Fibroblast of skin of back (primary cell): Measurements from ENCODE around the gene MDC1.
"Not testable (repeated sequence)": the region's sequence is repeated elsewhere in the genome, so short reads cannot be mapped to it uniquely, and the experiment has no call there.

Experiments used
- DNase-seq: peaks from one replicate; pipeline ENCODE4 v3.0.0-alpha.2; 2013

MDC1 gene

DNA sequence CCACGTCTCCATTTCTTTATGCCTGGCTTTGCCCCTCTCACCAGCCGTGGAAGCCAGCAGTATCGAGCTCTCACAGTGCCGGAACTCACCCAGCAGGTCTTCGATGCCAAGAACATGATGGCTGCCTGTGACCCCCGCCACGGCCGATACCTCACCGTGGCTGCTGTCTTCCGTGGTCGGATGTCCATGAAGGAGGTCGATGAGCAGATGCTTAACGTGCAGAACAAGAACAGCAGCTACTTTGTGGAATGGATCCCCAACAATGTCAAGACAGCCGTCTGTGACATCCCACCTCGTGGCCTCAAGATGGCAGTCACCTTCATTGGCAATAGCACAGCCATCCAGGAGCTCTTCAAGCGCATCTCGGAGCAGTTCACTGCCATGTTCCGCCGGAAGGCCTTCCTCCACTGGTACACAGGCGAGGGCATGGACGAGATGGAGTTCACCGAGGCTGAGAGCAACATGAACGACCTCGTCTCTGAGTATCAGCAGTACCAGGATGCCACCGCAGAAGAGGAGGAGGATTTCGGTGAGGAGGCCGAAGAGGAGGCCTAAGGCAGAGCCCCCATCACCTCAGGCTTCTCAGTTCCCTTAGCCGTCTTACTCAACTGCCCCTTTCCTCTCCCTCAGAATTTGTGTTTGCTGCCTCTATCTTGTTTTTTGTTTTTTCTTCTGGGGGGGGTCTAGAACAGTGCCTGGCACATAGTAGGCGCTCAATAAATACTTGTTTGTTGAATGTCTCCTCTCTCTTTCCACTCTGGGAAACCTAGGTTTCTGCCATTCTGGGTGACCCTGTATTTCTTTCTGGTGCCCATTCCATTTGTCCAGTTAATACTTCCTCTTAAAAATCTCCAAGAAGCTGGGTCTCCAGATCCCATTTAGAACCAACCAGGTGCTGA, 7.0 kb upstream of the MDC1 start:
- DNase-seq, result not testable (repeated sequence)

DNA sequence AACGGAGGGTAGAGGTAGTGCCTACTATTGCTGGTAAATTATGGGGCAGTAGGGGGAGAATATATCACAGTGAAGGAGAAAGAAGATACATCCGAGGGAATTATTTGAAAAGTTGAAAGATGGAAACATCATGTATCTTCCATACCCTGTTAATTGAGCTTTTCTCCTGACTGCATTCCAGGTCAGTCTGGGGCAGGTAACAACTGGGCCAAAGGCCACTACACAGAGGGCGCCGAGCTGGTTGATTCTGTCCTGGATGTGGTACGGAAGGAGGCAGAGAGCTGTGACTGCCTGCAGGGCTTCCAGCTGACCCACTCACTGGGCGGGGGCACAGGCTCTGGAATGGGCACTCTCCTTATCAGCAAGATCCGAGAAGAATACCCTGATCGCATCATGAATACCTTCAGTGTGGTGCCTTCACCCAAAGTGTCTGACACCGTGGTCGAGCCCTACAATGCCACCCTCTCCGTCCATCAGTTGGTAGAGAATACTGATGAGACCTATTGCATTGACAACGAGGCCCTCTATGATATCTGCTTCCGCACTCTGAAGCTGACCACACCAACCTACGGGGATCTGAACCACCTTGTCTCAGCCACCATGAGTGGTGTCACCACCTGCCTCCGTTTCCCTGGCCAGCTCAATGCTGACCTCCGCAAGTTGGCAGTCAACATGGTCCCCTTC, 6.2 kb upstream of the MDC1 start:
- DNase-seq, result not testable (repeated sequence)

DNA sequence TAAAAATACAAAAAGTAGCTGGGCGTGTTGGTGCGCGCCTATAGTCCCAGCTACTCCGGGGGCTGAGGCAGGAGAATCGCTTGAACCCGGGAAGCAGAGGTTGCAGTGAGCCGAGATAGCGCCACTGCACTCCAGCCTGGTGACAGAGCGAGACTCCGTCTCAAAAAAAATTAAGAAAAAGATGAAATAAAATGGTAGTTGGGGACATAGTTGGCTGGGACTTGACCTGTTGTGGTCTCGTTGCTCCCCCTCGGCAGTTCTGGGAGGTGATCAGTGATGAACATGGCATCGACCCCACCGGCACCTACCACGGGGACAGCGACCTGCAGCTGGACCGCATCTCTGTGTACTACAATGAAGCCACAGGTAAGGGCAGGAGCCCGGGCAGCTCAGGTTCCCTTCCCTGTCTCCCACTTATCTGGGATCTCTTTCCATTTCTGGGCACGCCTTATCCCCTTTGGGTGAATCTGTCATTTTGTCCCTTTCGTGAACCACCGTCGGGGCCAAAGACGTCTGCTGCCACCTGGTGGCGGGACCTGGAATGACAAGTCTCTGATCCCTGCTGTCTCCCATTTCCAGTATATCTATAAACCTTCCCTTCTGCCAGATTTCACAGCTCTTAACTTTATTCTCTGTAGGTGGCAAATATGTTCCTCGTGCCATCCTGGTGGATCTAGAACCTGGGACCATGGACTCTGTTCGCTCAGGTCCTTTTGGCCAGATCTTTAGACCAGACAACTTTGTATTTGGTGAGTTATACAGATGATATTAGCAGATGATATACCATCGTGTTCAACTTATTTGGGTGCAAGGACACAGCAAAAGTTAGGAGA, 5.4 kb upstream of the MDC1 start:
- peak; percentile 81 for DNase-seq

DNA sequence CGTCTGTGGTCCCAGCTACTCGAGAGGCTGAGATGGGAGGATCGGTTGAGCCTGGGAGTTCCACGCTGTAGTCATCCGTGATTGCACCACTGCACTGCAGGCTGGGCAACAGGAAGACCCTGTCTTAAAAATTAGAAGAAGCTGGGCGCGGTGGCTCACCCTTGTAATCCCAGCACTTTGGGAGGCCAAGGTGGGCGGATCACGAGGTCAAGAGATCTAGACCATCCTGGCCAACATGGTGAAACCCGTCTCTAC, 4.9 kb upstream of the MDC1 start:
- DNase-seq, result peak; percentile 28

DNA sequence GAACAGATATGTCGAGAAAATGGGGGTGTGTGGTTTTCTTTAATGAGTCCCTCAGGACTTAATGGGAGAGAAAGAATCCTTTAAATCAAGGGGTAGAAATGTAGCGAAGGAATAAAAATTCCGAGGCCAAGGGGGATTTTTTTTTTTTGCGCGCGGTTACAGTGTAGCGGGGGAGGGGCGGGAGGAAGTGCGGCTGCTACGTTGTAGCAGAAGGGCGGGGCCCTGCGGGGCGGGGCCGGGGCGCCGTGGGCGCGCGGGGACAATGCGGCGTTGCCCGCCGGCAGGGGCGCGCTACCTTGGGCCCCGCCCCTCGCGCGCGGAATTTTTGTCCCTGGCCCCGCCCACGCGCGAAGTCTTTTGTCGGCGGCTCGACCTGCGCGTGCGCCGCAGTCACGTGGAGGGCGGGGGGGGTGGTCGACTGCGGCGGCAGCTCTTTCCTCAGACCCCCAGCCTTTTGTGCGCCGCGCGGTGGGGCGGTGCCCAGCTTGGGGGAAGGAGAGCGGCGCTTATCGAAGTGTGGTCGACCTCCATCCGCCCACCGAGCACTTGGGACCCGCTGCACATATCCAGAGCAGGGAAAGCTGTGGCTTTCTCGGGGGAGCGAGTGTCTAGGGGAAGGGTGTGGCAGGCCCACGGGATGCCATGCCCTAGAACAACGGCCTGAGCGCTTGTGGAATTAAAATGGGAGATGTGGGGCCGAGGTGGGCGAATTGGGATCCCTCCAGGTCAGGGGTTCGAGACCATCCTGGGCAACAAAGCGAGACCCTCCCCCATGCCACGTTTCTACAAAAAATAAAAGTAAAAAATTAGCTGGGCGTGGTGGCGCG, 4.3 kb upstream of the MDC1 start:
- peak; percentile 89 for DNase-seq

DNA sequence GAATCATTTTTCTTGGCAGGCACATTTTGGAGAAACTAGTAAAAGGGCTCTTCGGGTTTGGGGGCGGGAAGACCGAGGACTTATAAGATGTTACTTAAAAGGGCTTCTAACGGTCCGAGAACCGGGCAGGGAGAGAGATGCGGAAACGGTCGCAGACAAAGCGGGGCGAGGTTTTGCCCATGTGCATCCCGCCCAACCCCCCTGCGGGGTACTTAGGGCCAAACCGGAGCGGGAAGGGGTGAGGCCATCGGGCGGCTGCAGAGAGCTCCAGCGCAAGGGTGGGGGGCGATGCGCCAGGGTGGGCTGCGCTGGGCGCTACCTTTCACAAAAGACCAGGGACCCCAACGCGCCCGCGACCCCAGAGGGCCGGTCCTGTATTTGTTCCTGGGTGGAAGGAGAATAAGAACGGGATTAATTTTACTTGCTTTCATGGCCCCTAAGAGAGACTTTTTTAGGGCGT, 3.7 kb upstream of the MDC1 start:
- peak; percentile 56 for DNase-seq

DNA sequence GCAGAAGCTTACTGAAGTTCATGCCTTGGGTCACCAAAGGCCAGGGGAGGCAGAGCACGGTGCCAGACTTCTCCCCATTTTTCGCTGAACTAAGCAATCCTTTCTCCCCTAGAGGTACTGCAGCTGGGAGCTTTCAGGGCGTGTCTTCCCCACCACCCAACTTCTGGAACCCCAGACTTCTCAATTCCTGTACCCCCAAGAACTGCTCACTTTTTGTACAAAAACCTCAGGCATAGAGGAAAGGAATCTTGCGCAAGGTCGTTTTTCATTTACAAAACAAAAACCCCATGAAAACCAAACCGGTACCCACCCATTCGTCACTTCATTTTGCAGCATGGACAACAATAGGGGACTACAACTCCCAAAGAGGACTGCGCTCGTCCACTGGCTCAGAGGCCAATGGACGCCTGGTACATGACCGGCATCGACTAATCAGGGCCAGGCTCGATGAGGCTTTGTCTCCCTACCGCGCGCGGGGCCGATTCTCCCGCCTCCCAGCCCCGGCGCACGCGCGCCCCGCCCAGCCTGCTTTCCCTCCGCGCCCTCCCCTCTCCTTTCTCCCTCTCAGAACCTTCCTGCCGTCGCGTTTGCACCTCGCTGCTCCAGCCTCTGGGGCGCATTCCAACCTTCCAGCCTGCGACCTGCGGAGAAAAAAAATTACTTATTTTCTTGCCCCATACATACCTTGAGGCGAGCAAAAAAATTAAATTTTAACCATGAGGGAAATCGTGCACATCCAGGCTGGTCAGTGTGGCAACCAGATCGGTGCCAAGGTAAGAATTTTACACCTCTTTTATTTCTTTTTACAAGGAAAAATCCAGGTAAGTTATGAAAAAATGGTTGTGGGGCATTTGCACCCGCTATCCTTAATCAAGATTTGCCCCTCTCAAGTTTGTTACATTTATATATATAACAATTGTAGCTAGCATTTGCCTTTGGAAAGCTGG, 3.0 kb upstream of the MDC1 start, which contains the start of gene TUBB:
TSS of gene TUBB (plus strand) at position 562 of the 947 bp plus-strand sequence. CDS start at position 717, 155 bp downstream.
- DNase-seq, result peak; percentile 99

GRCh38 chr6:30719356-30719755, 2.3 kb upstream of the MDC1 start:
- DNase-seq, result no peak

GRCh38 chr6:30717845-30718720, 1.0 kb upstream of the MDC1 start:
- not testable (repeated sequence) for DNase-seq

DNA sequence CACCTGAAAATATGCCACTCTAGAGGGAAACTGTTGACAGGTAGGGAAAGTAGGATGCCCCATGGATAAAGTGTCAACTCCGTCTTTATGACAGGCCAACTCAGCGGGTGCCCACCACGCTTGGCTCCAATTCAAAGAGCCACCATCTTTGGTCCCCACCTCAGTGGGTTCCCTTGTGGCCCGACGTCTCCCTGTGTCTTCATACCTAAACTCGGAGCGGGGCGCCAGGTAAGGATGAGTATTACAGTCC, 277 bp downstream of the MDC1 start:
- DNase-seq, result no peak

GRCh38 chr6:30714263-30714662, 2.8 kb downstream of the MDC1 start:
- no peak for DNase-seq

DNA sequence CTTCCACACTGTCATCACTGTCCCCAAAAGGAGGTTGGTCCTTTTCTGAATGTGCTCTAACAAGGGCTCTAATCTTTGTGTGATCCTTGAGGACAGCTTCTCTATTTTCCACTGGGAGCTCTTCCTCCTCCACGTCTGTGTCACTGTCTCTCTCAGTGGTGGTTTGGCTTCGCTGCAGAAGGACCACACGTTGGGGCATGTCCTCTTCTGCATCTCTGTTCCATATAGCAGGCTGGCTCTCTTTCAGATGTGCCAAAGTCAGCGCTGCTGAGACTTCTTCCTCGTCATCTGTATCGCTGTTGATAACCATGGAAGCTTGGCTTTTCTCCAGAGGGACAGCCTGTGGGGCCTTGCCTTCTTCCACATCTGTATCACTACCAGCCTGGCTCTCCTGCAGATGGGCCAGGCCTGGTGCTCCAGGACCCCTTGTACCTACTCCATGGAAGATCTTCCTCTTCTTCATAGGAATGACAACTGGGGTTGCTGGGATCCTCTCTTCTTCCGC, 4.6 kb downstream of the MDC1 start:
- DNase-seq, result no peak

DNA sequence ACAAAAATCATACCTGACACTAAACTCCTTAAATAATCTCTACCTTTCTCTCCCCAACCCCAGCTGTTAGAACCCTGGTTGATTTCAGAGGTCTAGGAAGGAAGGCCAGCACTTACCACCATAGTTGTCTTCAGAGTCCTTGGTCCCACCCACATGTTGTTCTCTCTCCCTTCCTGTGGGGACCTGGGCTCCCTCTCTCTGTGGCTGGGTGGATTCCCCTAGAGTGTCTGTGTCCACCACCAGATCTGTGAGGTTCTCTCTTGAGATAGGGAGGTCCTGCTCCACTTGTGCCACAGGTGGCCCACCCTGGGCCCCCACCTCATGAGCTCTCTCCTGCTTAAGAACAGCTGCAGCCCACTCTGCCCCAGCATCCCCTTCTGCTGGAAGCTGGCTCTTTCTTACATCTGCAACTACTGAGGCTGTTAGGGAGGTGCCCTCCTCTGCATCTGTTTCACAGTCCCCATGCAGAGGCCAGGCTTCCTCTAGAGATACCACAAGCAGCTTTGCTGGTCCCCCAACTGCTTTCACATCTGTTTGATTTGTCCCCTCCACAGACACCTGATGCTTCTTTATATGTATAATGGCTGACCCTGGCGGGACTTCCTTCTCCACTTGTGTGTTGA, 5.2 kb downstream of the MDC1 start:
- DNase-seq, result no peak

GRCh38 chr6:30709101-30709868, 7.8 kb downstream of the MDC1 start:
- DNase-seq, result no peak

DNA sequence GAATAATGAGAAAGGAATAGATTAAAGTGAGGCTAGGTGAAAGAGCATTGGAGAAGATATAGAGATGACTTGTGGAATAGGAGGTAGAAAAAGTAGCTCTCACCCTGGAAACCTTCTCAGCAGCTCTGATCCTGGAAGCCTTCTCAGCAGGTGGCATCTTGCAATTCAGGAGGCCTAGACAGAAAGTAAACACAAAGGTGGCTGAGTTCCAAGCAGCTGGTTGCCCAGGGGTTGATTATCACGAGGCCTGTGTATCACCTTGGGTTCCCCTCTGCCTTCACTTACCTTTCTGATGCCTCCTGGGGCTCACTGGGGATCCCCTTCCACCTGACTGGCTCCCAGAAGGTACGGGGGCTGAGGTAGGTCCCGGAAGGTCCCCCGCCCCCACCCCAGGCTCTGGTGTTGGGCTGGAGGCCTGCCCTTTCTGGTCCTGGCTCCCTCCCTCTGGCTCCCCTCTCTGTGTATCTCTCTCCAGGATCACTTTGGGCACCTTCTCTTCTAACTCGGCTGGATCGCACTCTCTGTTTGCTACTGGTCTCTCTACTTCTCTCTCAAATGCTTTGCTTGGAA, 9.7 kb downstream of the MDC1 start:
- no peak for DNase-seq

DNA sequence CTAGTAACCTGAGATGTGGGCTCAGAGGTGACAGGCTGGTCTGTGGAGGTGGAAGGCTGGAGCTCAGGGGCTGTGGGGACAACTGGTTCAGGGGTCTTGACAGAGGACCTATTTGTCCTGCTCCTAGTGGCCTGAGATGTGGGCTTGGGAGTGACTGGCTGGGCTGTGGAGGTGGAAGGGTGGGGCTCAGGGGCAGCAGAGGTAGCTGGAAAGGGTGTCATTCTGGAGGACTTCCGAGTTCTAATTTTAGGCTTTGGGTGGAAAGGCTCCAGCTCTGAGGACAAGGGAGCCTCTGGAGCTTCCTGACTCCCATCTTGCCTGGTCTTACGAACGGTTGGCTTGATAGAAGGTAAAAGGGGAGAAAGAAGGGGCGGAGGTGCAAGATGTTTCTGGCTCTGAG, 11.5 kb downstream of the MDC1 start:
- no peak for DNase-seq

DNA sequence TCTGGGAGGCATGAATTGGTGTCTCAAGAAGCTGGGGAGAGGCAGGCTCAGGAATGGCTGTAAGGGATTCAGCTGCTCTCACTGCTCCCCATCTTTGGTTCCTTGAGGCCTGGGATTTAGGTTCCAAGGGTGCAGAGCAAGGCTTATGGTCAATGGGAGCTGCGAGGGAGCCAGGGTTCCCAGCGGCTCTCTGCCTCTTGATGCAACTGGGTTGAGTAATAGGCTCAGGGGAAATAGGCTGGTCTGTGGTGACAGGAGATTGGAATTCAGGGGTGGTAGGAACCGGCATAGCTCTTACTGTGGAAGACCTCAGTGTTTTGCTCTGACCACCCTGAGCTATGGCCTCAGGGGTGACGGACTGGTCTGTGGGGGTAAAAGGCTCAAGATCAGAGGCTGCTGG, 13.3 kb downstream of the MDC1 start:
- no peak for DNase-seq

GRCh38 chr6:30703011-30703410, 14.1 kb downstream of the MDC1 start:
- DNase-seq, result no peak
